ENCODE results near the gene EHF. TPM values are rescaled to one million over a fixed set of nuclear protein-coding genes. Genes with fewer than 3 reads are reported as not detected.

Gene EHF
- total RNA-seq, 2 experiments from 2014 or later: 0.14 to 0.25 TPM

DNA sequence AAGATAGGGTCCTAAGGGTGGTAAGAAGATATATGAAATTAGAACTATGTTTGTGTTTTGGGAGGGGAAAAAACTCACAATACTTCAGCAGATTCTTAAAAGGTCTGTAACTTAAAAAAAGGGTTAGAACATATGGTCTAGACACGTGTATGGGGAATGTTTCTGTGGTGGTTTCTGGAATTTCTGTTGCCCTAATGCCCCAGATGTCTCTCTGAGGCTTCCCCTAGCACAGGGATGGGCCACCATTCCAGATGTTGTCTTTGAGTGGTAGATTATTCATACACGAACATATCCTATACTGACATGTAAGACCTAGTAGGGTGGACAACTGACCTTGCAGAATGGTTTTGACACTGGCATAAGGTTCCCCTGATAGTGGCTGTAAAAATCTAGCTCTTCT is 26.2 kb downstream of the EHF start:
- CTCF ChIA-PET: interaction anchor here (0.8 to 2.4 kb wide), 2 partner anchors 61 to 271 kb away, joined by 3 to 7 read pairs; no protein-coding TSS in a partner anchor
- no peak for DNase-seq
- POLR2A ChIA-PET: no interaction called here
- H3K36me3 Mint-ChIP-seq (ENCODE audit: low read depth): no peaks in the 10 kb centered on the region
- H3K4me1 Mint-ChIP-seq: peaks cover 24% of the 10 kb centered on the region
- ATAC-seq: no peak
- H3K4me3 Mint-ChIP-seq: no peak overlapping the region
- H3K27me3 Mint-ChIP-seq: peaks cover 31% of the 10 kb centered on the region
- H3K27ac Mint-ChIP-seq: no peak overlapping the region
- no peaks in the 10 kb centered on the region for H3K9me3 Mint-ChIP-seq (ENCODE audit: low read depth)
- intact Hi-C loops (cut with DNase I, micrococcal nuclease): no loop called here

DNA sequence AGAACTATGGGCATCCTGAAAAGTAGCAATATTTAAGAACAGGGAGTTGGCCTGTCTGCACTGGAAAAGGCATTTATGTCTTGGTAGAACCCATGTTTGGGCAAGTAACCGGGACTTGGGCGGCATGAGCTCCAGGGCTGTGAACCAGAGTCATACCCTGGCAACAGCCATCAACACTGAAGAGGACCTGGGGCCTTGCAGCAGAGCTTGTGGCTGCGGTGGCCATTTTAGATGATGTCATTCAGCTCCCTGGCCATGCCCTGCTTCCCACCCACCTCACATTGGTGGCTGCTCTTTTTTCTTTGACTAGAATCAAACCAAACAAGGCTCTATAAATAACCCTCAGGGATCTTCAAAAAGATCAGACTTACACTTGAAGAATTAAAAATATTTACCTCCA is 26.6 kb downstream of the EHF start:
- ChIA-PET CTCF (interaction anchor here (0.8 to 2.4 kb wide), 2 partner anchors 61 to 270 kb away, joined by 3 to 7 read pairs; no protein-coding TSS in a partner anchor), POLR2A (no interaction called here)
- Mint-ChIP-seq H3K4me3 (no peak overlapping the region), H3K27ac (no peak overlapping the region), H3K36me3 (ENCODE audit: low read depth) (no peaks in the 10 kb centered on the region), H3K27me3 (peaks cover 33% of the 10 kb centered on the region), H3K4me1 (peaks cover 28% of the 10 kb centered on the region), H3K9me3 (ENCODE audit: low read depth) (no peaks in the 10 kb centered on the region)
- DNase-seq (no peak), ATAC-seq (no peak)
- intact Hi-C loops (cut with DNase I, micrococcal nuclease): no loop called here

DNA sequence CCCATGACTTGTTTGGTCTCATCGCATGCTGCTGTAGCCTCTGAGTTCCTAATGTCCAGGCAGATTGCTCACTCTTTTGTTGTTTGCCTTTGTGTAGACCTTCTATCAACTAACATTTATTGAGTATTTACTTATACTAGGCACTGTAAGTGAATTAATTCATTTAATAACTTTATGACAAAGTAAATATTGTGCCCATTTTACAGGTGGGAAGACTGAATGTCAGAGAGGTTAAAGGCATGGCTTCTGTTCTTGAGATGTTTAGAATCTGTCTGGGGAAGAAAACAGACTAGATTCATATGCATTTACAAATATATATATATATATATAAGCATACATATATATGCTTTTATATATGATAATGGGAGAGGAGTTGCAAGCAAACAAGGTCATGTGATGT is 27.1 kb downstream of the EHF start:
- no peaks in the 10 kb centered on the region for H3K9me3 Mint-ChIP-seq (ENCODE audit: low read depth)
- intact Hi-C loops (cut with DNase I, micrococcal nuclease): no loop called here
- no peaks in the 10 kb centered on the region for H3K36me3 Mint-ChIP-seq (ENCODE audit: low read depth)
- ChIA-PET CTCF (interaction anchor here (2.4 kb wide), 1 partner anchor 62 kb away, joined by 7 read pairs; no protein-coding TSS in a partner anchor), POLR2A (no interaction called here)
- no peak overlapping the region for H3K27ac Mint-ChIP-seq
- DNase-seq: no peak
- H3K4me1 Mint-ChIP-seq: peaks cover 33% of the 10 kb centered on the region
- H3K4me3 Mint-ChIP-seq: no peak overlapping the region
- no peak for ATAC-seq
- H3K27me3 Mint-ChIP-seq: peaks cover 32% of the 10 kb centered on the region

DNA sequence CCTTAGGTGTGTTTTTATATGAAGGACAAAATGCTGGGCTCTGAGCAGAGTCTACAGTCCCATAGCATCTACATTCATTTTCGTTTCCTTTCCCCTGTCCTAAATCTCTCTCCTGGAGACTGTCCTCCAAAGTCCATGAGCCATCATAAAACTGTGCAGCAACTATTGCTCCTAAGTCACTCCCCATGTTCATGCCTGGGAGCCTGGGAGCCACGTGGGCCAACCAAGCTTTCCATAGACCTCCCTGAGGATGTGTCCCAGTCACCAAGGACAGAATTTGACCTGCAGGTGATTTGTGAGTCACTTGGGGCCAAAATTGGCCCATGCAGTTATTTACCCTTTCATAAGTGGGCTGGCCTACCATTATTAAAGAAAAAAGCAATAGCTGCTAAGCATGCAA is 28.7 kb downstream of the EHF start:
- POLR2A ChIA-PET: no interaction called here
- no peaks in the 10 kb centered on the region for H3K36me3 Mint-ChIP-seq (ENCODE audit: low read depth)
- no peak for ATAC-seq

DNA sequence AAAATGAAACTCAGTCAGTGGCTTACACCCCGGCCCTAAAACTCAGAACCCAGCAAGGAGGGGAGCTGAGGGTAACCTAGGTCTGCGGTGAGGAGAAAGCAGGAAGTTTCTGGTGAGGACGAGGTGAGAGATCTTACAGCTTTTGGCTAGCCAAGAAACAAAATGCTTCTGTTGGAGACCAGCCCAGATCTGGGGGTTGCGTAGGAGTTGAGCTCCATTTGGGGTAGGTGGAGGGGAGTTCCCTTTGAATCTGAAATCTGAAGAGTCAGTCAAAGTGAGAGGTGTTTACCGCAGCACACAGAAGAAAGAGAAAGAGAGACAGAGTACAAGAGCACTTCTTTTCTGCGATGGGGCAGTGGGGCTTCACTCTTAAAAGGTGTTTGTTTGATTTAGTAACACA is 29.6 kb downstream of the EHF start:
- H3K36me3 Mint-ChIP-seq (ENCODE audit: low read depth): no peaks in the 10 kb centered on the region
- CTCF ChIA-PET: interaction anchor here (0.8 kb wide), 1 partner anchor 14 kb away, joined by 3 read pairs; no protein-coding TSS in a partner anchor
- peak overlapping the region; percentile 14 for H3K4me3 Mint-ChIP-seq

More for the DNA sequence above, 28.7 kb downstream of the EHF start:
- Mint-ChIP-seq H3K9me3 (ENCODE audit: low read depth) (no peaks in the 10 kb centered on the region), H3K4me3 (no peak overlapping the region), H3K27me3 (peaks cover 30% of the 10 kb centered on the region), H3K4me1 (peaks cover 48% of the 10 kb centered on the region), H3K27ac (no peak overlapping the region)
- intact Hi-C loops (cut with DNase I, micrococcal nuclease): no loop called here
- no peak for DNase-seq
- CTCF ChIA-PET: interaction anchor here (0.6 to 1.4 kb wide), 4 partner anchors 9 to 493 kb away, joined by 3 read pairs; no protein-coding TSS in a partner anchor

DNA sequence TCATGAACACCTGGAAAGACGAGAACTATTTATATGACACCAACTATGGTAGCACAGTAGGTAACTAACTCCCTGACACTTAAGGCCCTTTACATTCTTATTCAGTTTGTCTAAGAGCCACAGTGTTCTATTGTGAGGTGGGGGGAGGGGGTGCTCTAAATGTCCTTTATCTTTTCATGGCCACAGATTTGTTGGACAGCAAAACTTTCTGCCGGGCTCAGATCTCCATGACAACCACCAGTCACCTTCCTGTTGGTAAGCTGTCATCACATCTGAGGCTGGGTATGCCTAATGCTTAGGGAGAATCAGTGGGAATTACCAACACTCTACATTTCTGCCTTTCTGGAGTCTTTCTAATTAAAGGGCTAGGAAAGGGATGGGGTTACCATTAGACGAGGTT is 30.7 kb downstream of the EHF start:
- Mint-ChIP-seq H3K27ac (no peak overlapping the region), H3K4me3 (no peak overlapping the region), H3K9me3 (ENCODE audit: low read depth) (no peaks in the 10 kb centered on the region), H3K36me3 (ENCODE audit: low read depth) (no peaks in the 10 kb centered on the region), H3K4me1 (peaks cover 55% of the 10 kb centered on the region), H3K27me3 (peaks cover 29% of the 10 kb centered on the region)
- intact Hi-C loops (cut with DNase I, micrococcal nuclease): loop anchor here (2.0 to 10.0 kb wide), 13 partner anchors 37 to 1701 kb away; partner anchors contain the start of genes APIP (in 1 of the 2), CAT (in 1 of the 2), CD59 (in 1 of the 2) and PDHX (in 1 of the 2)
- ChIA-PET CTCF (no interaction called here), POLR2A (no interaction called here)
- DNase-seq: no peak
- no peak for ATAC-seq

More for the DNA sequence above, 29.6 kb downstream of the EHF start:
- Mint-ChIP-seq H3K27me3 (peaks cover 31% of the 10 kb centered on the region), H3K27ac (peak overlapping the region; percentile 48), H3K4me1 (peaks cover 55% of the 10 kb centered on the region), H3K9me3 (ENCODE audit: low read depth) (no peaks in the 10 kb centered on the region)
- ATAC-seq: peak; percentile 87
- POLR2A ChIA-PET: interaction anchor here (0.5 to 0.9 kb wide), 4 partner anchors 36 to 639 kb away, joined by 3 to 5 read pairs (median 4); no protein-coding TSS in a partner anchor
- peak; percentile 93 for DNase-seq
- intact Hi-C loops (cut with DNase I, micrococcal nuclease): loop anchor here (1.0 to 10.0 kb wide), 16 partner anchors 36 to 1702 kb away; partner anchors contain the start of genes APIP (in 1 of the 2), CAT (in 1 of the 2), CD59 (in 1 of the 2) and PDHX (in 1 of the 2)

DNA sequence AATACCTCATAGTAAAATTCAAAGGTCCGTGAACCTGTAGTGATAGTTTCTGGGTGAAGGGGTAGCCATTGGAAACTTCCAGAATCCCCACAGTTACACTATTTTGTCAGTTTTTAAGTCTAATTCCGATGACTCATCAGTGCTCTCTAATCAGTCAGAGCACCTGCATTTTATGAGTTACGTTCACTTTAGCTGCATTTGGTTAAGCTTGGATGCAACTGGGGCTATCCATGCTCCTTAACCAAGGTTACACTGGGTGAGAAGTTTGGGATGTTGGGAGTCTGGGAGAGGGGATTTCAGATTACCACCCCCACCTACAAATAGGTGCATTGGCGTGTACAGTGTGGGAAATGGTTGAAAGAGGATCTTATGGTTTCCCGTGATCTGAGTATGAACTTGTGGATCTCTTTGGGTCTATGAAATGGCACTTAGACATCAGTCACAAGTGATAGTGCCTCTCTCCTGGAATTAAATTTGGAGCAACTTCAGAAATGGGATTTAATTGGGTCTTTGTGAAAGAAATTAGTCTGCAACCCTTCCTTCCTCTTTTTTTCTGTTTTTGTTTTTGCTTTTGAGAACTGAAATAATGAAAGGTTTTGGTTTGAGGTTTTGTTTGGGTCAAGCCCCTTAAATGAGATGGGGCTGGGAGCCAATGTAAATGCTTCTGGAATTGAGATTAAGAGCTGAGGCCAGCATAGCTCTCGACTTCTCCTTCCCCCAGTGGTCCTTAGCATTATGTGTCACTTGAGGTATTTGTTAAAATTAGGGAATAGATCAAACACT is 31.5 kb downstream of the EHF start:
- ATAC-seq: no peak
- POLR2A ChIA-PET: no interaction called here
- Mint-ChIP-seq H3K27ac (no peak overlapping the region), H3K4me3 (no peak overlapping the region), H3K4me1 (peaks cover 55% of the 10 kb centered on the region), H3K27me3 (peaks cover 28% of the 10 kb centered on the region), H3K9me3 (ENCODE audit: low read depth) (no peaks in the 10 kb centered on the region), H3K36me3 (ENCODE audit: low read depth) (no peaks in the 10 kb centered on the region)
- no peak for DNase-seq
- CTCF ChIA-PET: no interaction called here
- intact Hi-C loops (cut with DNase I, micrococcal nuclease): loop anchor here (5.0 to 10.0 kb wide), 11 partner anchors 65 to 1700 kb away; partner anchors contain the start of genes APIP (in 1 of the 2), CAT (in 1 of the 2), CD59 (in 1 of the 2) and PDHX (in 1 of the 2)

DNA sequence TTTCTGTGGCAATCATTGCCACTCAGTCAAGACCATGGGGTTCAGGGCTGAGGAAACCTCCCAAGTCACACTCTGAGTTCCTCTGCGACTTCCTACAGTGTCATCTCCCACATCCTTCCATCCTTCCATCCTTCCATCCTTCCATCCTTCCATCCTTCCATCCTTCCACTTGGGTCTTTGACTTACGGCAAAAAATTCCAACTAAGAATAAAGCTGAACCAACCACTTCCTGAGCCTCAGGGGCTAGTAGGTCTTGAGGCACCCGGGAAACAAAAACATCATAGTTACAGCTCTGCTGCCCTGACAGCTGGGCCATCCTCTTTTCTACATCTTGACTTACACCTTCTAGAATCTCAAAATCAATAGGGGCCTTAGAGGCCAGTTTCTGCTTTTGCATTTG is 32.1 kb downstream of the EHF start:
- no peak for ATAC-seq
- Mint-ChIP-seq H3K36me3 (ENCODE audit: low read depth) (no peaks in the 10 kb centered on the region), H3K27me3 (peaks cover 26% of the 10 kb centered on the region), H3K27ac (peak overlapping the region; percentile 57), H3K9me3 (ENCODE audit: low read depth) (no peaks in the 10 kb centered on the region), H3K4me1 (peaks cover 55% of the 10 kb centered on the region), H3K4me3 (no peak overlapping the region)
- DNase-seq: no peak
- ChIA-PET CTCF (no interaction called here), POLR2A (interaction anchor here (1.2 kb wide), 1 partner anchor 18 kb away, joined by 3 read pairs; no protein-coding TSS in a partner anchor)
- intact Hi-C loops (cut with DNase I, micrococcal nuclease): loop anchor here (5.0 to 10.0 kb wide), 11 partner anchors 66 to 1699 kb away; partner anchors contain the start of genes APIP (in 1 of the 2), CAT (in 1 of the 2), CD59 (in 1 of the 2) and PDHX (in 1 of the 2)

DNA sequence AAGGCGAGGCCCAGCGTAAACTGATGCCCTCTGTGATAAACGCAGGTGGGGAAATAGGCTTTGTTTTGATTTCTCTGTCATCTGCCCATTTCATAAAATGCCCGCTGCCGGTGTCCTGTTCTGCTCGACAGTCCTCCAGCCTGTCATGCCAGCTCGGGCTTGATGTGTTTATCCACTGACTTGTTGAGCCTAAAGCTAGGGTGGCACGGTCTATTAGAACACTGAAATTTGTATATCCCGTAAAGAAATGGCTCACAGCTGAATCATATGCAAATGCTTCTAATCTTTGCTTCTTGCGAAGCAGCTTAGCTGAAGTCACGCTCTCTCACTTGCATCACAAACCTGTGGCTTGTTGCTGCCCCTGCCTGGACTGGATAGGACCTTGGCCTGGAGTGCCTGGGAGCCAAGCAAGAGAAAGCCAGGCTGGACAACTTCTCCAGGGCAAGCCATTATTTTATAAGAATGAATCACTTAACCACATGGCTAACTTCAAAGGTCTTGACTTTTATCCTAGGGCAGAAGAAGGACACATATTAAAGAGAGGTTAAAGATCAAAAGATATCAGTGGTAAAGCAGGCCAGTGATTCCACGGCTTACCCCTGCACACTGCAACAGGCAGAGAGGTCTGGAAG is 33.1 kb downstream of the EHF start:
- DNase-seq: peak; percentile 46
- Mint-ChIP-seq H3K27me3 (peaks cover 34% of the 10 kb centered on the region), H3K4me3 (no peak overlapping the region), H3K27ac (peak overlapping the region; percentile 13), H3K4me1 (peaks cover 55% of the 10 kb centered on the region), H3K36me3 (ENCODE audit: low read depth) (no peaks in the 10 kb centered on the region), H3K9me3 (ENCODE audit: low read depth) (no peaks in the 10 kb centered on the region)
- intact Hi-C loops (cut with DNase I, micrococcal nuclease): loop anchor here (1.0 to 10.0 kb wide), 12 partner anchors 41 to 1698 kb away; partner anchors contain the start of genes APIP (in 1 of the 2), CAT (in 1 of the 2), CD59 (in 1 of the 2) and PDHX (in 1 of the 2)
- POLR2A ChIA-PET: interaction anchor here (1.2 kb wide), 1 partner anchor 19 kb away, joined by 3 read pairs; no protein-coding TSS in a partner anchor
- peak; percentile 39 for ATAC-seq
- CTCF ChIA-PET: interaction anchor here (0.9 to 1.0 kb wide), 2 partner anchors 116 to 161 kb away, joined by 3 read pairs; no protein-coding TSS in a partner anchor

DNA sequence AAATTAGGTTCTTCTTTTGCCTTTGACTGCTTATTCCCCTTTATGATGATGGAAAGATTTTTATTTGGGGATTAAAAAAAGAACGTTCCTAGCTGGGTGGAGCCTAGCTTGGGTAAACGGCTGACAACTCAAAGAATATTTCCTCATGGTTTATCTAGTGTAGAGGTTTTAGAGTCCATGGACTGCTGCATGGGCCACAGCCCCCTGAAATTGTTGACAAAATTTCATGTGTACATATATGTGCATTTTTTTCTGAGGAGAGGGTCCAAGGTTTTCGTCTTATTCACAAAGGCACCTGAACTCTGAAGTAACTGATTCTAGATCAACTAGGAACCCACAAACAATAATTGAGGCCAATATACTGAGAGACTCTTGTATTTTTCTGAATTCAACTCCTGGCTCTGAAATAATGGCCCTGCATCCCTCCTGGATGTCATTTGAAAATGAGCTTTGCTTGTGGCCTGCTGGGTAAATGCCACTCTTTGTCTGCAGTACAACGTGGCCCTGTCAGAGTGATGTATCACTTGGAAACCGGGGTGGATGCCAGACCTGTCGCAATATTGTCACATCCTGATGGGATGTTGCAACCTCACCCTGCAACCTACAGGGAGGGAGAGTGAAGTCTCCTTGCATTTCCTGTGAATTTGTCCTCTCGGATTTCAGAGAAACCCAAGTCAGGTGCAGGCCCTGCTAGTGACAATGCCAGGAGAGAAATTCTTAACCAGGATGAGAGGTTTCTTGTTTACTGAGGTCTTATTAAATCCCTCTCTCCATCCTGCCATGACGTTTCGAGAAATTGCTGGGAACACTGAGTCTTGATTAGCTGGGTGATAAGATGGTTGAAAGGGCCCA is 33.8 kb downstream of the EHF start:
- DNase-seq (peak; percentile 20), ATAC-seq (no peak)
- Mint-ChIP-seq H3K4me1 (peaks cover 53% of the 10 kb centered on the region), H3K4me3 (no peak overlapping the region), H3K36me3 (ENCODE audit: low read depth) (no peaks in the 10 kb centered on the region), H3K27ac (peak overlapping the region; percentile 38), H3K9me3 (ENCODE audit: low read depth) (no peaks in the 10 kb centered on the region), H3K27me3 (peaks cover 38% of the 10 kb centered on the region)
- CTCF ChIA-PET: interaction anchor here (0.9 to 1.4 kb wide), 3 partner anchors 40 to 162 kb away, joined by 3 read pairs; no protein-coding TSS in a partner anchor
- POLR2A ChIA-PET: interaction anchor here (1.2 kb wide), 1 partner anchor 20 kb away, joined by 3 read pairs; no protein-coding TSS in a partner anchor
- intact Hi-C loops (cut with DNase I, micrococcal nuclease): loop anchor here (1.0 to 10.0 kb wide), 12 partner anchors 41 to 1698 kb away; partner anchors contain the start of genes APIP (in 1 of the 2), CAT (in 1 of the 2), CD59 (in 1 of the 2) and PDHX (in 1 of the 2)
